ENCODE results near the gene KANSL3. TPM values are rescaled to one million over a fixed set of nuclear protein-coding genes. Genes with fewer than 3 reads are reported as not detected.

The KANSL3 gene
- total and polyA plus RNA-seq, 2 donors (not counting 3 experiments of a cell fraction or from before 2014, with no cell fraction given), result 27.7 to 36.9 TPM

GRCh38 chr2:96680561-96681141, 42.5 kb upstream of the KANSL3 start:
- H3K9ac ChIP-seq (replicated peaks; ENCODE audit: extremely low read depth, insufficient read depth, low read length), result no peak overlapping the region
- intact Hi-C loops (cut with micrococcal nuclease) (no loop called here), dilution Hi-C loops (cut with MboI; ENCODE audit: extremely low pct_ligation_motif_present, low sequenced_read_pairs) (no loop called here)
- H3K4me2 ChIP-seq (ENCODE audit: insufficient read depth, low read length), result no peak overlapping the region
- TF ChIP-seq MAX (IDR thresholded peaks at IDR 0.05; ENCODE audit: insufficient read depth, insufficient read length), result no peak
- BruUV-seq (replicated peaks), result no TSS peak
- FAIRE-seq, result no peak
- no peak overlapping the region for H2AFZ ChIP-seq (ENCODE audit: low read depth, low read length)
- POLR2A ChIA-PET, result no interaction called here
- peaks cover 12 to 19% of the 10 kb centered on the region in 2 experiments for H3K27me3 ChIP-seq (ENCODE audit: control insufficient read depth in 2 of 2, insufficient read depth in 2 of 2, low read length in 2 of 2)
- no peaks in the 10 kb centered on the region for H3K9me1 ChIP-seq (replicated peaks; ENCODE audit: control insufficient read depth, extremely low read depth, insufficient read depth, low read length)
- no peaks in the 10 kb centered on the region for H3K4me1 ChIP-seq (ENCODE audit: control insufficient read depth, extremely low read depth, insufficient read depth, low read length)
- no peak for DNase-seq (ENCODE audit: low read depth, low spot score)
- no peak overlapping the region for H3K4me3 ChIP-seq (replicated peaks in 1 of 3; ENCODE audit: insufficient read depth in 1 of 3, low read depth in 1 of 3, low read length in 3 of 3)
- H3K27ac ChIP-seq (ENCODE audit: insufficient read depth, low read depth, low read length), result no peak overlapping the region
- CTCF ChIA-PET, result no interaction called here
- H4K20me1 ChIP-seq (replicated peaks; ENCODE audit: control insufficient read depth, extremely low read depth, insufficient read depth, low read length), result no peaks in the 10 kb centered on the region
- no peaks in the 10 kb centered on the region for H3K79me2 ChIP-seq (ENCODE audit: control insufficient read depth, insufficient read depth, low read length)
- H3K36me3 ChIP-seq (ENCODE audit: control insufficient read depth in 2 of 2, extremely low read depth in 1 of 2, insufficient read depth in 2 of 2, low read length in 2 of 2), result no peaks in the 10 kb centered on the region
- no peaks in the 10 kb centered on the region for H3K9me3 ChIP-seq (replicated peaks; ENCODE audit: control insufficient read depth, insufficient read depth, low read length)

- Histone ChIP-seq H3K9me1 (replicated peaks; ENCODE audit: control insufficient read depth, extremely low read depth, insufficient read depth, low read length) (no peaks in the 10 kb centered on the region), H3K9me3 (replicated peaks; ENCODE audit: control insufficient read depth, insufficient read depth, low read length) (no peaks in the 10 kb centered on the region), H3K36me3 (ENCODE audit: control insufficient read depth in 2 of 2, extremely low read depth in 1 of 2, insufficient read depth in 2 of 2, low read length in 2 of 2) (no peaks in the 10 kb centered on the region), H4K20me1 (replicated peaks; ENCODE audit: control insufficient read depth, extremely low read depth, insufficient read depth, low read length) (no peaks in the 10 kb centered on the region), H3K4me1 (ENCODE audit: control insufficient read depth, extremely low read depth, insufficient read depth, low read length) (no peaks in the 10 kb centered on the region), H3K4me2 (ENCODE audit: insufficient read depth, low read length) (no peak overlapping the region), H2AFZ (ENCODE audit: low read depth, low read length) (no peak overlapping the region), H3K79me2 (ENCODE audit: control insufficient read depth, insufficient read depth, low read length) (no peaks in the 10 kb centered on the region), H3K27me3 (ENCODE audit: control insufficient read depth in 2 of 2, insufficient read depth in 2 of 2, low read length in 2 of 2) (peaks cover 12 to 16% of the 10 kb centered on the region in 2 experiments), H3K4me3 (replicated peaks in 1 of 3; ENCODE audit: insufficient read depth in 1 of 3, low read depth in 1 of 3, low read length in 3 of 3) (no peak overlapping the region), H3K27ac (ENCODE audit: insufficient read depth, low read depth, low read length) (no peak overlapping the region), H3K9ac (replicated peaks; ENCODE audit: extremely low read depth, insufficient read depth, low read length) (no peak overlapping the region)
- ChIA-PET CTCF (no interaction called here), POLR2A (no interaction called here)
- FAIRE-seq (no peak), DNase-seq (ENCODE audit: low read depth, low spot score) (peak; percentile 17)
- dilution Hi-C loops (cut with MboI; ENCODE audit: extremely low pct_ligation_motif_present, low sequenced_read_pairs), result no loop called here
- no TSS peak for BruUV-seq (replicated peaks)
- TF ChIP-seq POLR2A (IDR thresholded peaks at IDR 0.05; ENCODE audit: low read depth, low read length) (no peak), EZH2 (IDR thresholded peaks at IDR 0.05; ENCODE audit: borderline replicate concordance, low read depth, low read length, severe bottlenecking) (peak; percentile 46)
- intact Hi-C loops (cut with micrococcal nuclease), result no loop called here
These were observed 41.7 kb upstream of the KANSL3 start for GRCh38 chr2:96679848-96680247.

Data from endothelial cell of umbilical vein (primary cell).